GM18526 (cell line): ENCODE measurements around the gene IL18BP.

ENCODE experiments used
- POLR2A ChIP-seq: IDR thresholded peaks from 3 replicates; pipeline ENCODE4 v1.6.1; 2011; ENCODE audit not compliant: insufficient read length; ENCODE audit errors: extremely low read depth

The IL18BP gene

DNA sequence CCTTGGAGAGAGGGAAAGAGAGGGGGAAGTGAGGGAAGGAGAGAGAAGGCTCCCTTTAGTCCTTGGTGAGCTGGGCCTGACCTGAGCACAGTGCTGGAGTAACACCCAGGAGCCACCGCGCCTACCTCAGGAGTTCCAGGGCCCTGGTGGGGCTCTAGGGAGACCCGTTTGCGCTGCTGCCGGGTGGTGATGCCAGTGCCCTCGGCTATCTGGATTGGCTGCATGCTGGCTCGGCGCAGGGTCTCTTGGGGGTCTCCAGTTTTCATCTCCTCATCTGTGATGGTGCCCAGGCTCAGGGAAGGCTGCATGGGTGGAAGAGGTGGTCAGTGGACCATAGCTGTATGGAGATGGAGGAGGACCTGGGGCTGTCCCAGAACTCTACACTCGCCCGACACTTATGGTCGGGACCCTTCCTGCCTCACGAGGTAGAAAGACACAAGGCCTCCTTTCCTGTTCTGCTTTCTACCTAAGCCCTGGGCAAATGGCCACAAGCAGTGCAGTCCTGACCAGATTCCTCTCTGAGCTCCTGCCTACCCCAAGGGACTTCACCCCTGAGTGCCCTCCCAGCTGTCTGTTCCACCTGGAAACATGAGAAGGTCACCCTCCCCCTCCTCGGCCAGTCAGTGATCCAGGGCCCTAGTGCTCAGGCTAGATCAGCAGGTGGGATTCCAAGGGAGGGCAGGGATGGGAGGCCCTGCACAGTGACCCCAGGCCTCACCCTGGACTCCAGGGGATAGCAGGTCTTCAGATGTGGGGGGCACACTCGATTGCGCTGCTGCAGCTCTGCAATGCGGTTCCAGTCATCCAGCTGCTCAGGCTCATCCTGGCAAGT, 6.0 kb downstream of the IL18BP start:
- TF ChIP-seq POLR2A = peak; percentile 13

DNA sequence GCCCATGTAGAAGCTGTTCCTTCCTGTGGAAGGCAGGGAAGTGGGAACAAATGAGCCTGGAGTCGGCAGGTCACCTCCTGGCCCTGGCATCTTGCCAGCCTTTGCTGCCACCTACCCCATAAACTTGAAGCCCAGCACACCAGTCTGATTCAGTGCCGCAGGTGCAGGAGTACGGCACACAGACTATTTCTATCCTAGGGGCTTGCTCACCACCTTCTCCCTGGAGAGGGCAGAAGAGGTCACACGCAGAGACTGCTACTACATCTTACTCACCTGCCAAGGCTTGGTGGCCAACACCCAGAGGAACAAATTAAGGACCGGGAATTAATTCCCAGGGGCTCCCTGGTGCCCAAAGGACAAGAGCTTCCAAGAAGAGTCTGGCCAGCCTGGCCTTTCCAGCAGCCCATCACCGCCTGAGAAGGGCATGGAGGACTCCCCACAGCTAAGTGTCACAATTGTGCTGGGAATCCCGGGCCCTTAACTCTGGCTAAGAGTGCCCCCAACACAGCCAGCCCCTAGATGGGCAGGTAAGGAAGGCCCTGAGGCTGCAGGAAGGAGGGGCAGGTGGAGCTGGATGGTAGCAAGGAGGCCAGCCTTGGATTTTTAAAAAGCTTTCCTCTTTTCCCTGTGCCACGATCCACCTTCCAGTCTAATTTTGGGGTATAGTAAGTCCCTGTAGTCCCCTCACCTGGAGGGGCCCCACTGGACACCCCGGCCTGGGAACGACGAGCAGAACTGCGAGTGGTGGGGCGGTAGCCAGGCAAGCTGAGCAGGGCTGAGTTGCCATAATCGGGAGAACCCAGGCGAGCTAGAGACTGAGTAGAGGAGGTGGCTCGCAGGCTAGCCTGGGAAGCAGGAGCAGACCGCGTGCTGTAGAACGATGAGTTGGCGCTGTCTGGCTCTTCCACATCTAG, 6.9 kb downstream of the IL18BP start:
- peak; percentile 12 for TF ChIP-seq POLR2A

DNA sequence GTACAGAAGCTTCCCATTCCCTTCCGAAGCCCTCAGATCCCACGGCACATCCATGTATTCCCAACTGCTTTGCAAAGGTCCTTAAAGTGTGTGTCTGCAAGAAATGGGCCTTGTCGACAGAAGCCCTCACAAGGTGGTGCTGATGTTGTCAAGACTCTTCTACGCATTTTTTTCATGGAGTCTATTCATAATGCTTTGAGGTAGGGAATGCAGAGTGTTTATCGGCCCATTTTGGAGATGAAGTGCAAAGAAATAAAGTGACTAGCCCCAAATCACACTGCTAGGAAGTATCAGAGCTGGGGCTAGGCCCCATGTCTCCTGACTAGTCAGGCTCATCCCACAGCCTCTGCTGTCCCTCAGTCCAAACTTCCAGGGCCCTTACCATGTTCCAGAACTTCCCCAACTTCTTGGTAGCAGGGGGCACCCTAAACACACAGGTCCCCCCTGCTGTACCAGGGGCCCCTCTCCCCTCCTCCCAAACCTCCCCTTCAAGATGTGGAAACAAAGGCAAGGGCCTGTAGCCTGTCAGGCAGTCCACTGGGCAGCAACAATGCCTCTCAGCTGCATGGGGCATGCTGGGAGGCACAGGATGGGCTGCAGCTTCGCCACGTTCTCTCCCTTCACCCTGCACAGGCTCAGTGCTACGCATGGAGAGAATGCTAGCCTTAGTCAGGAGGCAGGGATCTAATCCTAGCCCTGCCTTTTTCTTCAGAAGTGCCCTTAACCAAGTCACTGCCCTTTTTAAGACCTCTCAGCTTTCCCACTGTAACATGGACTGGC, 7.8 kb downstream of the IL18BP start:
- TF ChIP-seq POLR2A = no peak

DNA sequence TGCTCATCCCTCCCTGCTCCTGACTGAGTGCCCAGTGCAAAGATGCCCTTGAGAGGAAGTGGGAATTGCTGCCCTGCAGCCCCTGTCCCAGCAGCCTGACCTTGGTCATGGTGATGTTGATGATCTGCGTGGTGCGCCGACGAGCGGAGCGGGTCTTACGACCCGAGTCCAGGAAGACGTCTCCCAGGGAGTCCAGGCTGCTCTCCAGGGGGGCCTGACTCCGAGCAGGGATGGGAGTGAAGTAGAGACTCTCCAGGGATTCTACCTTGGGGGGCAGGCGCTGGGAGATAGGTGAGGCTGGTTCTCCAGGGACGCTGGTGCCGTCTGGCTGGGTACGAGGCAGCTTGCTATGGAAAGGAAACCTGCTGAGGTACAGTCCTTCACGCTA, 8.4 kb downstream of the IL18BP start:
- no peak for TF ChIP-seq POLR2A

DNA sequence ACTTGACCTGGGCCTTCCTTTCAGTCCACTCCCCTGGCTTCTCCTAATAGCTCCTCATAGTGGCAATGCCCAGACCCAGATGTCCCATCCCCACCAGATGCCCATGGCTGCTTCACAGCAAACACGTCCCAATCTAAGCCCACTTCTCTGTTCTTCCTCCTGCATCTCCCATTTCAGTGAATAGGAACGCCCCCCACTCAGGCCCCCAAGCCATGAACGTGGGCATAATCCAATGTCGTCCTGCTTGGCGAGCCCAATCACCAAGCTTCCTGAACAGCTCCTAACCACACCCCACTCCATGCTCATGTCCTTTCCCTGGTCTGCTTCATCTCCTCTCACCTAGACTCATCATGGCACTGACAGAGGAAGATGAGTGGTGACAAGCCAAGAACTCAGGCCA, 8.9 kb downstream of the IL18BP start:
- no peak for TF ChIP-seq POLR2A

DNA sequence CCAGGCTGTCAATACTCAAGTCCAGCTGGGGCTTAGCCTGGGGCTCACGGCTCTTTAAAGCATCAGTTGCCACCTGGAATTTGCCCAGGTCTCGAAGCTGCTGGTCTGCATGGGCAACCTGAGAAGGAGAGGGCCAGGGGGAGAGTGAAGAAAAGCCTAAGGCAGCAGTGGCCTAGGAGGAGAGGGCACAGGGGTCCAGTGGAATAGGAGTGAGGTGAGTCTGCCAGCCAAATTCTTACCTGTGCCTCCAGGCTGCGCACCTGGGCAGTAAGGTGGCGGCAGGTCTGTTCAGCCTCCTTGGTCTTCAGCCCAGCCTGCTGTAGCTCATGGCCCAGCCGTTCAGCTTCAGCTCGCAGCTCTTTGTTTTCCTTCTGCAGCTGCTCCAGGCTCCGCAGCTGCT, 10.0 kb downstream of the IL18BP start:
- TF ChIP-seq POLR2A = no peak

DNA sequence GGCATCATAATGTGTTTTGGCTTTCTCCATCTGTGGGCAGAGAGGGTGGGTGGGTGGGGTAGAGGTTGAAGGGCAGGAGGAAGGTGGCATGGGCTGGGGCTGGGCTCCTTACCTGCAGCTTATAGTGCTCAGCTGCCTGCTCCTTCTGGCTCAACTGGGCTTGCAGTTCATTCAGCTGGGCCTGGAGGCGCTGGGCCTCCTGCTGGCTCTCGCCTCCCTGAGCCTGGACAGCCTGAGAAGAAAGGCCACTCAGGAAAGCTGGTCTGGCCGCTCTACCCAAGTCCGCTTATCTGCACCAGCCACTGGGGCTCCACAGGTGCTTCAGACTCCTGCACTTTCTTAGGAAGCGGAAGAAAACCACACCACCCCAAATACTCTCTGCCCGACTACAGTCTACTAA, 10.4 kb downstream of the IL18BP start:
- TF ChIP-seq POLR2A = no peak

DNA sequence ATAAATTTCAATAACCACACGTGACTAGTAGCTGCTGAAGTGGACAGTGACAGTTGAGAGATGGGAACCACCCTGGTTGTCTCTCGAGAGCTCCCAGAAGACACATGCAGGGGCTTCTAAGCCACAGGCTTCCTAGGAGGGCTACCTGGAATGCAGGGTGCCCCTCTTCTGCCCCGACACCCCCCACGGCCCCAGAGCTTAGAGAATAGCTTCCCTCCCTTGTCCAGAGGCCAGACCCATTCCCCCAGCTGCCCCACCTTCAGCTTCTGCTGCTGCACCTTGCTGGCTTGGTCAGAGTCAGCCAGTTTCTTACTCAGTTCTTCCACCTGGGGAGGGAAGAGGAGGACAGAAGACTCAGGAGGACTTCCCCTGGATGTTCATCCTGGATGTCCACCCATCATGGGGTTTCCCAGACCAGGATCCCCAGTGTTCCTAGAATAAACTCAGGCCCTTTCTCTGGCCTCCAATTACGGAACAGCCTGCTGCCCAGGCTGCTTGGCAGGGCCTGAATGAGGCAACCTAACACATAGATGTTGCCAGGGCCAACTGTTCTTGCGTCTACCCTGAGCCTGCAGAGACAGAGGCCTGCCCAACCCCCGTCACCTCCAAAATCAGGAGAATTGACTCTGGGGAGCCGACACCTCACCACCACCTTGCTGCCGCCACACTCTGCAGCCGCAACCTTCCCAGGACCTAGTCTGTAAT, 12.0 kb downstream of the IL18BP start:
- TF ChIP-seq POLR2A = no peak

DNA sequence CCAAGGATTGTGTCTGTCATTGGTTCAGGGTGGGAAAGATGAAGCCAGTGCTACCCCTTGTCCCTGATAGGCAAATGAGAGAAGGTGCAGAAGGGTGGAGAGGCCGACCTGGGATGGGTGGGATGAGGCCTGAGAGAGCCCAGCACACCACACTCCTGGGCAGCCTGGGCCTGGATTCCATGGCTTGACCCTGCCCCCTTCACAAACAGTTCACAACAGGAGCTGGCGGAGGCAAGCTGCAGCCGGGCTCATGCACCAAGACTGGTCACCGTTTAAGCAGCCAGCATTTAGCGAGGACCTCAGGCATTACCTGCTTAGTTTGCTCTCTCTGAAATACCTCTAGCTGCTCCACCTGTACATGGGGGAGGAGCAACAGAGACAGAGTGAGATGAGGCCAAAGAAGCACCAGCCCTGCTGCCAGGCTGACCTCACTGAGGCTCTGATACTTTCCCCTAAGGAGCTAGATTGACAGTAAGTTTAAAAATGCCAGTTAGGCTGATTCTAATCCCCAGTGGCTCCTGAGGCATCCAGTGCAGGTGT, 13.5 kb downstream of the IL18BP start:
- TF ChIP-seq POLR2A = no peak

DNA sequence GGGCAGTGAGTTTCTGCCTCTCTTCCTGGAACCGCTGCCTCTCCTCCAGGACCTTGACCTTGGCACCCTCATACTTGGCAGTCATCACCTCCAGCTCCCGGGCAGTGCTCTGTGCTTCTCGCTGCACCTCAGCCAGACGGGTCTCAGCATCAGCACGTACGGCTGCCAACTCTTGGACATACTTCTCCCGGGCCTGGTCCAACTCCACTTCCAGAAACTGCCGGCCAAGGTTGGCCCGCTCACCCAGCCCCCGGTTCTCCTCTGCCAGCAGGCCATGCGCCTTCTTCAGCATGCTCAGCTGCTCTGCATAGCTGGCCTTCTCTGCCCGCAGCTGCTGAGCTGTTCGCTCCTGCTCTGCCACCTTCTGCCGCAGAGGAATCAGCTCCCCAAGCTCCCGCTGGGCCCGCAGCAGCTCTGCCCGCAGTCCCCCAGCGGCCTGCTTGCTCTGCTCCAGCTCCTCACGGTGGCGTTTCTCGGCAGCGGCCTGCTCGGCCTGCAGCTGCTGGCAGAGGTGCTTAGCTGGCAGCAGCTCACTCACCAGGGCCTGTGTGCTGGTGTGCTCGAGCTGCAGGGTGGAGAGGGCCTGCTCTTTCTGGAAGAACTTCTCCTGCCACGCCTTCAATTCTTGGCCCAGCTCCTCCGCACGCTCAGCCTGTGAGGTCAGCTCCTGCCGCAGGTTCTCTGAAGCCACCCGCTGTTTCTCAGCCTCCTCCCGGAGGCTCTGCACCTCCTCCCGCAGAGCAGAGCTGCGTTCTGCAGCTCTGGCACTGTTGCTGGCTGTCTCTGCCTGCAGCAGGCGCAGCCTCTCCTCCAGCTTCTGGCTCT, 14.4 kb downstream of the IL18BP start:
- TF ChIP-seq POLR2A = no peak

DNA sequence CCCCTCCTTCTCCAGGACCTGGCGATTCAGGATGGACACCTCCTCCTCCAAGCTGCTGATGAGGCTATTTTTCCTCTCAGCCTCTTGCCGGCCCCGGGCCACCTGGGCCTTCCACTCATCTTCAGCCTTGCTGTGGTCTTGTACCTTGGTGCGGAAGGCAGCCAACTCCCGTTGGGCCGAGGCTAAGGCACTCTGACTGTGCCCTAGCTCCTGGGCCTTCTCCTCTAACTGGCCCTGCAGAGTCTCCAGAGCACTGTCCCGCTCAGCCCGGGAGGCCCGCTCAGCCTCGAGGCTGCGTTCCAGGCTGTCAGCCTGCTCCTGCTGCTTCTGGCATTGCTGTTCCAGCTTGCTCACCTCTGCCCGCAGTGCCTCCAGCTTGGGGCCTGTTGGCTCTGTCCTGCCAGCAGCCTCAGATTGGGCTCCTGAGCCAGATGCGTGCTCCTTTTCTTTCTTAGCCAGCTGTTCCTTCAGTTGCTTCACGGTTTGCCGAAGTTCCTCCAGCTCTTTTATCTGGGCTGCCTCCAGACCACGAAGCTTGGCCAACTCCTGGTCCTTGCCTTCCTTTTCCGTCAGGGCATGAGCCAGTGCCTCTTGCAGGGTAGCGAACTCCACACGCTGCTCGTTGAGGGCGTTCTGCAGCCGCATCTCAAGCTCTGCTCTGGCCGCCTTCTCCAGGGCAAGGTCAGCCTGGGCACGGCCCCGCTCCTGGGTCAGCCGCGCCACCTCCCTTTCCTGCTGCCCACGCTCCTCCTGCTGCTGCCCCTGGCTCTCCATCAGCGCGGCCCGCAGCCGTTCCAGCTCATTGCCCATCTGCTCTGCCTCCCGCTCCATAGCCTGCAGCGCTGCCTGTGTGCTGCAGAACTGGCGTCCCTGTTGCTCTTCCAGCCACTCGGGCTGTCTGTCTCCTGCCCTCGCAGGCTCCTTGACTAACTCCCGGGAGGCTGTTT, 15.3 kb downstream of the IL18BP start:
- no peak for TF ChIP-seq POLR2A

DNA sequence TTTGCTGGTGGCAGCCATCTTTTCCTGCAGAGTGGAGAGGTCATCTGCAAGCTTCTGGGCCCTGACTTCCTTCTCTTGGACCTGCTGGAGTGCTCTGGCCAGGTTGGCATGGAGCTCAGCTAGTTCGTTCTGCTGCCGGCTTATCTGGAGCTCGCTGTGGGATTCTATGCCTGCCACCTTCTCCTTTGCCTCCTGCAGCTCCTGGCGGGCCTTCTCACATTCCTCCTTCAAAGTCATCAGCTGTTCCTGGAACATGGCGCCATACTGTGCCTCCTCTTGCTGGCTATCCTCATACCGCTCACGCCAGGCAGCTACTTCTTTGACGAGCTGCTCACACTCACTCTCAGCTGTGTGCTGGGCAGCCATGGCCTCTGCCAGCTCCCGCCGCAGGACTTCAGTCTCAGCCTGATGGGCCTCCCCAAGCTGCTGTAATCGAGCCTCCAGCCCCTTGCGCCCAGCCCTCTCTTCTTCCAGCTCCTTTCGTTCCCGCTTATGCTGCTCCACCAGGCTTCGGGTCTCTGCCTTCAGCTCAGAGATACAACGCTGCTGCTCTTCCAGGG, 16.1 kb downstream of the IL18BP start:
- no peak for TF ChIP-seq POLR2A
